GM19043 (cell line): ENCODE data around the gene MSMB.
"Not testable (repeated sequence)": the region's sequence is repeated elsewhere in the genome, so short reads cannot be mapped to it uniquely, and the experiment has no call there.

Source experiments
- ATAC-seq: cut with Tn5 transposase; IDR thresholded peaks from one replicate; pipeline ENCODE4 v1.9.1; 2021; ENCODE audit warnings: low read depth; ENCODE audit not compliant: unreplicated experiment

The MSMB gene

GRCh38 chr10:46070749-46071148 is 24.7 kb upstream of the MSMB start:
- ATAC-seq: no peak

GRCh38 chr10:46069771-46070463 is 23.8 kb upstream of the MSMB start:
- no peak for ATAC-seq

DNA sequence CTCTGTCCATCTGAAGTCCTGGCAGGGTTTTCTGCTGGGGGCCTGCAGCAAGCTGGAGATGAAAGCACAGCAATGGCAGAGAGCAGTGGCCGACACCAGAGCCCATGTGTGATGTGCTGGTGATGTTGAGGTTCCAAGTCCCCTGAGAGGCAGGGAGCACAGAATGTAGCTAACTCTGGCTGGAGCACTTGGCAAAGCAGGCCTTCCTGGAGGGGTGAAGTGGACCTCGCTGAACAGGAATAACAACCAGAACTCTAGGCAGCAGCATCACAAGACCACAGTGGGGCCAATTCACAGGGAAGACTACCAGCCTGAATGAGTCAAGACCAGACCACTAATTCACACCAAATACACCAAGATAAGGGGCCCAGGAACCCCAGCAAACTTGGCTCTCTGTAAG is 22.8 kb upstream of the MSMB start:
- ATAC-seq: no peak

- no peak for ATAC-seq
Measured at GRCh38 chr10:46068117-46068516, 22.0 kb upstream of the MSMB start.

GRCh38 chr10:46064269-46064817 is 18.3 kb upstream of the MSMB start:
- no peak for ATAC-seq

GRCh38 chr10:46062723-46063428 is 16.8 kb upstream of the MSMB start:
- ATAC-seq: no peak

DNA sequence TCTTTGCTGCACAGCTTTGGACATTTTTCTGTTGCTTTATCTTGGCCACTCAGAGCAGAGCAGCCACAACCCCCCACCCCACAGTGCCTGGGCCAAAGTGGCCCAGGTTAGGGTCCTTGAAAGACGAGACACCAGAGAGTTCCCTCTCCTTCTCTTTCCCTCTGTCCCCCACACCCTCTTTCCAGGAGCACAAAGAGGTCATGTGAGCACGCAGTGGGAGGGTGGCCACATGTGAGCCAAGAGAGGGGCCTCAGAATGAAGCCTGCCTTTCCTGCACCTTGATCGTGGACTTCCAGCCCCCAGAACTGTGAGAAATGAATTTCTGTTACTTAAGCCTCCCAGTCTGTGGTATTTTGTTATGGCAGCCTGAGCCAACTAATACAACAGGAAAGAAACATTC is 14.6 kb upstream of the MSMB start:
- no peak for ATAC-seq

DNA sequence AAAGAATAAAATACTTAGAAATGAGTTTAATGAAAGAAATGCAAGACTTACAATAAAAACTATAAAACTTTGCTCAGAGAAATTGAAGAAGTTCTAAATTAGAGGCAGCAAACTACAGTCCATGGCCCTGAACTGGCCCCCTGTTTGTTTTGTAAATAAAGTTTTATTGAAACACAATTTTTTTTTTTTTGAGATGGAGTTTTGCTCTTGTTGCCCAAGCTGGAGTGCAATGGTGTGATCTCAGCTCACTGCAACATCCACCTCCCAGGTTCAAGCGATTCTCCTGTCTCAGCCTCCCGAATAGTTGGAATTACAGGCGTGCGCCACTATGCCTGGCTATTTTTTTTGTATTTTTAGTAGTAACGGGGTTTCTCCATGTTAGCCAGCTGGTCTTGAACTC is 11.9 kb upstream of the MSMB start:
- not testable (repeated sequence) for ATAC-seq

- ATAC-seq: no peak
Measured at GRCh38 chr10:46057038-46057437, 11.0 kb upstream of the MSMB start.

GRCh38 chr10:46055771-46056170 is 9.7 kb upstream of the MSMB start:
- no peak for ATAC-seq

GRCh38 chr10:46053534-46054434 is 7.7 kb upstream of the MSMB start:
- ATAC-seq: no peak

- no peak for ATAC-seq
Measured at GRCh38 chr10:46052791-46053375, 6.8 kb upstream of the MSMB start.

- no peak for ATAC-seq
Measured at GRCh38 chr10:46052057-46052790, 6.2 kb upstream of the MSMB start.

DNA sequence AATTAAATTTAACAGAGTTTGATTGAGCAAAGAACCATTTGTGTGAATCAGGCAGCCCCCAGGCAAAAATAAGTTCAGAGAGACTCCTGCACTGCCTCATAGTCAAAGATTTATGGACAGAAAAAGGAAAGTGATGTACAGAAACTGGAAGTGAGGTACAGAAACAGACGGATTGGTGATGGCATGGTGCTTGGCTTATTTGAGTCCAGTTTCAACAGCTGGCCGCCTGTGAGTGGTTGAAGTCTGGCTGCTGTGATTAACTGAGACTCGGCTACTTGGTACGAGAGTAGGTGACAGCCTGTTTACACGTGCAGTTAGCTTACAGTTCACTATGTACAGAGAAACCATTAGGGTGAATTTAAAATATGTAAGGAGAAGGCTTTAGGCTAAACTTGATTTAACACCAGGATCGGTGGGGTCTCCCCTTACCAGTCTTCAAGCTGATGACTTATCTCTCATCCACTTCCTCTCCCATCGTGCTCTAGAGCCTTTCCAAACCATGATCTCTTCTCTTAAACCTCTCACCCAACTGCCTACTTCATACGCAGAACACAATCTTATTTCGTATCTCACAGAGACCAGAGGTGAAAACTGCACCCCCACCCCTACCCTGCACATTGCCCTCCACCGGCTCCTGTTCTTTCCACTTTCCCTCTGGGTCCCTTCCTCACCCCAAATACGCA is 5.0 kb upstream of the MSMB start:
- ATAC-seq: no peak

GRCh38 chr10:46049497-46049831 is 3.4 kb upstream of the MSMB start:
- not testable (repeated sequence) for ATAC-seq

GRCh38 chr10:46048152-46048551 is 2.1 kb upstream of the MSMB start:
- ATAC-seq: no peak

DNA sequence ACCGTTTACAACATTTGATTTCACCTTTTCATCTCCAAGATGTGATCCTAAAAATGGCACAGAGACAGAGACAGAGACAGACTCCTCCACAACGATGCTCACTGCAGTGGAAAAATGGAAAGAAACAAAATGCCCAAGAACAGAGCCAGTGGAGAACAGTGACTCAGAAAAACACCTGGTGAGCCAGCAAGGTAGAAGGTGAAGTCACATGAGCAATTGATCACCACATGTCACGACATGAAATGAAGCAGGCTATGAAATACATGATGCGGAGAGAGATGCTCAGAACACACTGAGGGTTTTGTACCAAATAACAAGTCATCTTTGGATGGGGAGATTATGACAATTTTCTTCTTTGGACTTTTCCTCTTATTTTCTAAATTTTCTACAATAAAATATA is 3.5 kb downstream of the MSMB start:
- no peak for ATAC-seq

DNA sequence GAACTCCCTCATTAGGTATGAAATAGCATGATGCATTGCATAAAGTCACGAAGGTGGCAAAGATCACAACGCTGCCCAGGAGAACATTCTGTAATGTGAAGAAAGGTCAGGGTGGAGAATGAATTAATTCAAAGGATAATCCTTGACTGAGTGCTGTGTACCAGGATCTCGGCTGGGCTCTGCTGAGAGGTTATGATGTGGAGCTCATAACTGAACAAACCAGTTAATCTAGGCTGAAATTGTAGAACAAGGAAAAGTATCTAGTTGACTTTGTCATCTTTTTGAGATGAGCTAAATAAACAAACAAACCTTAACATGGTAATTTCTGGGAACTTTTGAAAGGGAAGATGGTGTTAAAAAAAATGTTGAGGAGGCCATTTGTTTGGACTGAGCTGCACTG is 6.1 kb downstream of the MSMB start:
- ATAC-seq: no peak

DNA sequence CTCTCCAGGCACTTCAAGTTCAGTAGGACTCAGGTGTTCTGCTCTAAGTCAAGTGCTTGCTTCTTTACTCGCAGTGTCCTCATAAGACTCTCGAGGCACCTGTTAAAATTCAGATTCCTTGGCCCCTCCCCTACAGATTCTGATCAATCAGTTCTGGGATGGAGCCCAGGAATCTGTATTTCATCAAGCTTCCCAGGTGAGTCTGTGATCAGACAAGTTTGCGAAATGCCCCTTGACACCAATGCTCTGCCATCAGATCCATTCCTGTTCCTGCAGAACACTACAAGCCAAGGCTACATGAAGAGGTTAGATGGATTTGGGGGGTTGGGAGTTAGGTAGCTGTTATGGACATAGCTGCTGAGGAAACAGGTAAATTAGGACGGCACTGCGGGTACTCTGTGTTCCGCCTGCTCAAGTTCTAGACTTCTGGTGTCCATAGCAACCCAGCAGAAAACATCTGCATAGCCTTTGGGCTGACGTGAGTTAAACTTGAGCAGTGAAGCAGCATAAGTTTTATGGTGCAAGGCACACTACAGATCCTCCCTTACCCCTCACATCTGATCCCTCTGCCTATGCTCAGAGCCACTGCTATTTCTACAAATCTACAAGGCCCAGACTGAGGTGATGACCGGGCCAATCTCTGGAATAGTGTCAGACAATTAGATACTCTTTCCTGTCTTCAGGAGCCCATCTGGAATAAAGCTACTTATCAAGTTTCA is 8.8 kb downstream of the MSMB start:
- no peak for ATAC-seq
